ENCODE measurements around the gene SLC17A8. TPM values are rescaled to one million over a fixed set of nuclear protein-coding genes. Genes with fewer than 3 reads are reported as not detected.
"Not testable (repeated sequence)": the region's sequence is repeated elsewhere in the genome, so short reads cannot be mapped to it uniquely, and the experiment has no call there.

The SLC17A8 gene
- total RNA-seq, 1 donor from 2014 or later = not detected

DNA sequence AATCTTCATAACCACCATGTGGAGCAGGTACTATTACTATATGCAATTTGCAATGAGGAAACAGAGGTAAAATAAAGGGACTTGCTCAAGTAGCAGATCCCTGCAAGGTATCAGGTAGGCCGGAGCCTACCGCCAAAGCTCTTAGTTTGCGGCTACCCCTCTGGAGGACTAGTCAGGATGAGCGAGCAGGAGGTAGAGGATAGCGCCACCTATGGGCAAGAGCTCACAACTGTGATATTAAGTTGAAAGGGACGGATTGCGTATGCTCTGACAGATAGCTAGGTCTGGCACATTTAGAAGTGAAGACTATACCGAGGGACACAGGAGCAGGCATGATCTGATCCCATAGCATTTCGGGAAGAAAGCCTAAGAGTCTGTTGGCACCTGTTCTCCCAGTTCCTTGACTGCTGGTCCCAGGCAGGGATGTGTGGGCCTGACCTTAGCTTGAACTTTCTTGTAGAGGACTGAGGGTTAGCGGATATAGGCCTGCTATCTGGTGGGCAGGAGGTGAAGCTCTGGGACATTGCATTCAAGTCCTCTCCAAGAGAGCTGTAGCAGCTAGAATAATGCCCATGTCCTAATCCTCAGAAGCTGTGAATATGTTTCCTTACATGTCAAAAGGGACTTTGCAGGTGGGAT is 48.0 kb downstream of the SLC17A8 start:
- Mint-ChIP-seq H3K4me1 (ENCODE audit: low read depth) (no peaks in the 10 kb centered on the region), H3K36me3 (ENCODE audit: low read depth) (no peaks in the 10 kb centered on the region), H3K27me3 (ENCODE audit: insufficient read depth) (peaks cover 6% of the 10 kb centered on the region), H3K27ac (no peak overlapping the region), H3K4me3 (no peak overlapping the region), H3K9me3 (no peaks in the 10 kb centered on the region)
- no peak for DNase-seq (ENCODE audit: low spot score)
- intact Hi-C loops (cut with micrococcal nuclease) = loop anchor here (1.0 kb wide), 1 partner anchor 171 kb away; no protein-coding TSS in a partner anchor

DNA sequence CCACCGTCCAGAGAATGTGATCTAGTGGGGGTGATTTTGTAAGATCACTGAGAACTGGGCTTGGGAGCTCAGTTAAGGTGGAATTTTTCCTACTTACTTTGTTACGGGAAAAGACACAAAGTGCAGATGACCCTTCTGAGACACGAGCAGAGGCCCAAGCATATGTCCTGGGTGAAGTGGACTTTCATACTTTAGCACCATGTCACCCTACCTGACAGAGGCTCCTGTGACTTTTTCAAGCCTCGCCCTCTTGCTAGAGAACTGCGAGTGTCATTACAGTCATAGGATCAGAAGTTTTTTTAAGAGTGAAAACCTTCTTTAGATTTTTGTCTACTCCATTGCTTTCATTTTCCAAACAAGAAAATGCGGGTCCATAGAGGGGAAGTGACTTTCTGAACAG is 56.1 kb downstream of the SLC17A8 start:
- no peak for DNase-seq (ENCODE audit: low spot score)
- Mint-ChIP-seq H3K4me3 (no peak overlapping the region), H3K4me1 (ENCODE audit: low read depth) (no peaks in the 10 kb centered on the region), H3K27ac (no peak overlapping the region), H3K9me3 (no peaks in the 10 kb centered on the region), H3K36me3 (ENCODE audit: low read depth) (no peaks in the 10 kb centered on the region), H3K27me3 (ENCODE audit: insufficient read depth) (peaks cover 13% of the 10 kb centered on the region)
- intact Hi-C loops (cut with micrococcal nuclease) = no loop called here

DNA sequence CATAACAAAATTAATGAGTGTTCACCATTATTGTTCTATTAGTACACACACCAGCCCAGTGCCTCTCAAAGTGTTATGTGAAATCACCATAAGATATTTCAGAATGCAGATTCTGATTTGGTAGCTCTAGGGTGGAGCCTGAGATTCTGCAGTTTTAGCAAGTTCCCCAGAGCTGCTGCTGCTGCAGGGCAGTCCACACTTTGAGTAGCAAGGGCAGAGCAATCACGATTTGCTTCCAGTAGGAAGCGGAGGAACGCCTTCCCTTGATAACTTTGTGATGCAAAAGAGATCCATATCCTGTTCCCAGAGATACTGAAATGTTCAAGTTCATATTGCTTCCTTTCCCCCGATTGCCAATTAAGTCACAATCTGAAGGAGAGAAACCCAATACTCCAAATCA is 57.9 kb downstream of the SLC17A8 start:
- Mint-ChIP-seq H3K36me3 (ENCODE audit: low read depth) (no peaks in the 10 kb centered on the region), H3K27me3 (ENCODE audit: insufficient read depth) (peaks cover 14% of the 10 kb centered on the region), H3K4me1 (ENCODE audit: low read depth) (no peaks in the 10 kb centered on the region), H3K9me3 (no peaks in the 10 kb centered on the region), H3K4me3 (no peak overlapping the region), H3K27ac (no peak overlapping the region)
- DNase-seq (ENCODE audit: low spot score) = no peak
- intact Hi-C loops (cut with micrococcal nuclease) = no loop called here

- H3K27ac Mint-ChIP-seq = no peak overlapping the region
- no peak overlapping the region for H3K4me3 Mint-ChIP-seq
- H3K9me3 Mint-ChIP-seq = no peaks in the 10 kb centered on the region
- intact Hi-C loops (cut with micrococcal nuclease) = no loop called here
- H3K36me3 Mint-ChIP-seq (ENCODE audit: low read depth) = no peaks in the 10 kb centered on the region
- DNase-seq (ENCODE audit: low spot score) = no peak
- peaks cover 2% of the 10 kb centered on the region for H3K27me3 Mint-ChIP-seq (ENCODE audit: insufficient read depth)
- H3K4me1 Mint-ChIP-seq (ENCODE audit: low read depth) = no peaks in the 10 kb centered on the region
These were observed 65.8 kb downstream of the SLC17A8 start for GRCh38 chr12:100422646-100423045.

GRCh38 chr12:100426145-100426544 is 69.3 kb downstream of the SLC17A8 start:
- no peaks in the 10 kb centered on the region for H3K4me1 Mint-ChIP-seq (ENCODE audit: low read depth)
- H3K36me3 Mint-ChIP-seq (ENCODE audit: low read depth) = no peaks in the 10 kb centered on the region
- no peak overlapping the region for H3K27ac Mint-ChIP-seq
- DNase-seq (ENCODE audit: low spot score) = no peak
- H3K27me3 Mint-ChIP-seq (ENCODE audit: insufficient read depth) = no peaks in the 10 kb centered on the region
- H3K4me3 Mint-ChIP-seq = no peak overlapping the region
- intact Hi-C loops (cut with micrococcal nuclease) = no loop called here
- H3K9me3 Mint-ChIP-seq = no peaks in the 10 kb centered on the region

- no peak overlapping the region for H3K4me3 Mint-ChIP-seq
- no peaks in the 10 kb centered on the region for H3K36me3 Mint-ChIP-seq (ENCODE audit: low read depth)
- intact Hi-C loops (cut with micrococcal nuclease) = no loop called here
- no peak overlapping the region for H3K27ac Mint-ChIP-seq
- H3K4me1 Mint-ChIP-seq (ENCODE audit: low read depth) = no peaks in the 10 kb centered on the region
- no peaks in the 10 kb centered on the region for H3K27me3 Mint-ChIP-seq (ENCODE audit: insufficient read depth)
- H3K9me3 Mint-ChIP-seq = no peaks in the 10 kb centered on the region
- DNase-seq (ENCODE audit: low spot score) = no peak
These were observed 70.2 kb downstream of the SLC17A8 start for GRCh38 chr12:100427078-100427477.

GRCh38 chr12:100430251-100430650 is 73.4 kb downstream of the SLC17A8 start:
- H3K27ac Mint-ChIP-seq; H3K9me3 Mint-ChIP-seq; intact Hi-C loops (cut with micrococcal nuclease); H3K27me3 Mint-ChIP-seq (ENCODE audit: insufficient read depth); H3K4me1 Mint-ChIP-seq (ENCODE audit: low read depth); DNase-seq (ENCODE audit: low spot score); H3K4me3 Mint-ChIP-seq; H3K36me3 Mint-ChIP-seq (ENCODE audit: low read depth): not testable (repeated sequence)

- peaks cover 2% of the 10 kb centered on the region for H3K27me3 Mint-ChIP-seq (ENCODE audit: insufficient read depth)
- H3K9me3 Mint-ChIP-seq = no peaks in the 10 kb centered on the region
- no peaks in the 10 kb centered on the region for H3K36me3 Mint-ChIP-seq (ENCODE audit: low read depth)
- intact Hi-C loops (cut with micrococcal nuclease) = no loop called here
- H3K4me1 Mint-ChIP-seq (ENCODE audit: low read depth) = no peaks in the 10 kb centered on the region
- H3K27ac Mint-ChIP-seq = no peak overlapping the region
- H3K4me3 Mint-ChIP-seq = no peak overlapping the region
- no peak for DNase-seq (ENCODE audit: low spot score)
These were observed 76.8 kb downstream of the SLC17A8 start for GRCh38 chr12:100433701-100434100.

DNA sequence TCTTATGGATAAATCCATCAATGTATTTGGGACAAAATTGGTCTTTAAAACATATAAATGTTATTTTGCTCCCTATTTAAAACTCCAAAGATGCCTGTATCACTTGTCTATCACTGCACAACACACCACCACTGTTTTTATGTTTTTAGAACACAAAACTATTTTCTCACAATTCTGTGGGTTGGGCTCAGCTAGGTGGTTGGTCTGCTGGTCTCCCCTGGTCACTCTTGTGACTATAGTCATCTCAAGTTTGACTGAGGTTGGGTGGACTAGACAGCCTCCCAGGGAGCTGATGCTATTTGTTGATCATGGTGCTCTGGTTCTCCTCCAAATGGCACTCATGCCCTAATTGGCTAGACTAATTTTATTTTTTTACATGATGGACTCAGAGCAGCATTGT is 77.3 kb downstream of the SLC17A8 start:
- no peak for DNase-seq (ENCODE audit: low spot score)
- no peak overlapping the region for H3K4me3 Mint-ChIP-seq
- H3K27ac Mint-ChIP-seq = no peak overlapping the region
- peaks cover 2% of the 10 kb centered on the region for H3K27me3 Mint-ChIP-seq (ENCODE audit: insufficient read depth)
- no peaks in the 10 kb centered on the region for H3K36me3 Mint-ChIP-seq (ENCODE audit: low read depth)
- H3K9me3 Mint-ChIP-seq = no peaks in the 10 kb centered on the region
- intact Hi-C loops (cut with micrococcal nuclease) = no loop called here
- no peaks in the 10 kb centered on the region for H3K4me1 Mint-ChIP-seq (ENCODE audit: low read depth)

DNA sequence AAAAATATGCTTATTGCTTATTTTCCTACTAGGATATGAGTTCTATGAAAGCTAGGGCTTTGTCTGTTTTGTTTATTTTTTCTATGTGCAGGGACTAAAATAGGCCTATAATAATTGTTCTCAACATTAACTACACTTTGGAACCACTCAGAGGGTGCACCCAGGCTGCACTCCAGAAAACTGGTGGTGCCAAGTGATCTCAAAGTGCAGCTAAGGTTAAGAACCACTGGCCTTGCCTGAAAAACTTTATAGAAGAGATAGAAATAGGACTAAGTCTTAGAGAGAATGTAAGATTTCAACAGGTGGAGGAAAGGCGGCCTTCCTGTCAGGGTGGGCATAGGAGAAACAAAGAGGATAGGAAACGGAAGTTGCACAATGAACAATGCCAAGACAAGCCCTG is 79.1 kb downstream of the SLC17A8 start:
- Mint-ChIP-seq H3K36me3 (ENCODE audit: low read depth) (no peaks in the 10 kb centered on the region), H3K4me3 (no peak overlapping the region), H3K27ac (no peak overlapping the region), H3K4me1 (ENCODE audit: low read depth) (no peaks in the 10 kb centered on the region), H3K27me3 (ENCODE audit: insufficient read depth) (peaks cover 2% of the 10 kb centered on the region), H3K9me3 (no peaks in the 10 kb centered on the region)
- intact Hi-C loops (cut with micrococcal nuclease) = no loop called here
- DNase-seq (ENCODE audit: low spot score) = no peak

DNA sequence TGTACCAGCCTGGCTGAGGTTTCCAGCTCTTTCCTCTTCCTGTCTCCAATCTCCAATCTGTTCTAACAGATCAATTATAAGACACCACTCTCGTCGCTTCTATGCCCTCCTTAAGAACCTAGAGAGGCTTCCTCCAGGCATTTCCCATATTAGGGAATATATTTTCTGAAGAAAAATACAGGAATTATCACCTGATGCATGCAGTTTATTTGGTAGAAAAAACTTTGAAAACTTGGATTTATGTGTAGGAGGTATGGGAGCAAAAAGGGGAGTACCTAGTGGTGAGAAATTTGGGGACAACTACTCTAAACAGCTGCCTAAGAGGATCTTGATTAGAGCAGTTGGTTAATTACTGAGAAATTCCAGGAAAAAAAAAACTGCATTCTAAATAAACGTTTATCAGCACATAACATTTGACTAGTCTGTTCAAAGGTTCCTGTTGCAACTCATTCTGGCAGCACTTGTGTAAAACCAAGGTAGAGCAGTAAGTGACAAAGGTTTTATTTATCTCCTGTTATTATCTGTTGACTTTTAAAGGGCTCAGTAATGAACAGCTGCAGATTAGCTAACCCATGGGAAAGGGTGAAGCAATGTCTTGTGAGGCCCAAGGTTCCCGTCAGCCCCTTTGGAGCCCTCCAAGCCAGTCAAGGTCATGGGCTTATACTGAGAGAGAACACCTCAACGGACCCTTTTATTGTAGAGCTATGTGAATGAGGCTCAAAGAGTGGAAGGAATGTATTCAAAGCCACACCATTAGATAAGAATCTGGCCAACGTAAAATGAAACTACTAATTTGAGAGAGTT is 80.4 kb downstream of the SLC17A8 start:
- intact Hi-C loops (cut with micrococcal nuclease) = no loop called here
- Mint-ChIP-seq H3K4me3 (no peak overlapping the region), H3K27me3 (ENCODE audit: insufficient read depth) (peaks cover 2% of the 10 kb centered on the region), H3K9me3 (no peaks in the 10 kb centered on the region), H3K36me3 (ENCODE audit: low read depth) (no peaks in the 10 kb centered on the region), H3K27ac (no peak overlapping the region), H3K4me1 (ENCODE audit: low read depth) (no peaks in the 10 kb centered on the region)
- DNase-seq (ENCODE audit: low spot score) = no peak

DNA sequence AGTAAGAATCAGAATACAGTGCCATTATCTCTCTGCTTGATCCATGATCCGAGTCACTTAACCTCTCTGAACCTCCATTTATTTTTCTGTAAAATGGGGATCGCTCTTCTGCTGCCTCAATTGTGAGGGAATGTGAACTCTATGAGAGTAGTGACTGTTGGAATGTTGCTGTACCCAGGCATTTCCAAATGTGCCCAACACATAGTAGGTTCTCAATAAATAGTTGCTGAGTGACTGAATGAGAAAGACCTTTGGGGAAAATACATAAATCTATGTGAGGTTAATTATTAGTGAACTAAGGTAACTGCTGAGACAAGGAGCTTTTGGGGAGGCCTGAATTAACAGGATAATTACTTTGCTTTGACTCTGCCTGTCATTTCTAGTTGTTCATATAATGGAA is 82.9 kb downstream of the SLC17A8 start:
- H3K36me3 Mint-ChIP-seq (ENCODE audit: low read depth) = no peaks in the 10 kb centered on the region
- H3K27ac Mint-ChIP-seq = no peak overlapping the region
- no peak overlapping the region for H3K4me3 Mint-ChIP-seq
- no peaks in the 10 kb centered on the region for H3K9me3 Mint-ChIP-seq
- DNase-seq (ENCODE audit: low spot score) = no peak
- intact Hi-C loops (cut with micrococcal nuclease) = no loop called here
- H3K4me1 Mint-ChIP-seq (ENCODE audit: low read depth) = no peaks in the 10 kb centered on the region
- no peaks in the 10 kb centered on the region for H3K27me3 Mint-ChIP-seq (ENCODE audit: insufficient read depth)

GRCh38 chr12:100442403-100442802 is 85.5 kb downstream of the SLC17A8 start:
- Mint-ChIP-seq H3K27me3 (ENCODE audit: insufficient read depth) (peaks cover 4% of the 10 kb centered on the region), H3K4me3 (no peak overlapping the region), H3K9me3 (no peaks in the 10 kb centered on the region), H3K27ac (no peak overlapping the region), H3K4me1 (ENCODE audit: low read depth) (no peaks in the 10 kb centered on the region), H3K36me3 (ENCODE audit: low read depth) (no peaks in the 10 kb centered on the region)
- DNase-seq (ENCODE audit: low spot score) = no peak
- intact Hi-C loops (cut with micrococcal nuclease) = no loop called here
